ENCODE data around the gene MED28. TPM values are rescaled to one million over a fixed set of nuclear protein-coding genes. Genes with fewer than 3 reads are reported as not detected.
A peak's percentile ranks its signal among the peaks of the same experiment; 100 is the strongest.

MED28 gene
- total RNA-seq, 2 experiments from 2014 or later: 50.5 to 64.7 TPM

DNA sequence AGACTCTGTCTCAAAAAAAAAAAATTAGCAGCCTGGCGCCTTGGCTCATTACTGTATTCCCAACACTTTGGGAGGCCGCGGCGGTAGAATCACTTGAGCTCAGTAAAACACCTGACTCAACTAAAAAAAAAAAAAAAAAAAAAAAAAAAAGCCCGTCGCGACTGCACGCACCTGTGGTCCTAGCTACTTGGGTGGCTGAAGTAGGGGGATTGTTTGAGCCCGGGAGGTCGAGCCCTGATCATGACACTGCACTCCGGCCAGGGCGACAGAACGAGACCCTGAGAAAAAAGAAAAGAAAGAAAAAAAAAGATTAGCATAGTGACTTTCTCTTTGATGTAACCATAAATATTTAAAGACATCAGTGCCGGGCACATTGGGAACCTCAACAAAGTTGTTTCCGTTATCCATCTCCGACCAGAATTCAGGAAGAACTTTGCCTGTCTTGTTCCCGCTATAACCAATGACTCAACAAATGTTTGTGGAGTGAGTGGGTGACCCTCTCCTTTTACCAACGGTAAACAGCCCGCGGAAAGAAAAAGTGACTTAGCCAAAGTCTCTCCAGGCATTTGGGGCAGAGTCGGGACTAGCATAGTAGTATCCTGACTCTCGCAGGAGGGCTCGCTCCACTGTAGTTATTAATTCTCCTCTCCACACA is 553 bp upstream of the MED28 start:
- peak overlapping the region; percentile 94 for H3K4me3 ChIP-seq (ENCODE audit: low read length)
- H3K27me3 ChIP-seq (ENCODE audit: control insufficient read depth in 1 of 2, insufficient read depth in 2 of 2, low read length in 2 of 2): no peaks in the 10 kb centered on the region
- peak overlapping the region; percentile 68 to 92 for H3K27ac ChIP-seq (ENCODE audit: low read depth in 1 of 2, low read length in 2 of 2)
- Mint-ChIP-seq H3K27me3 (no peaks in the 10 kb centered on the region), H3K36me3 (ENCODE audit: low read depth) (peaks cover 39% of the 10 kb centered on the region), H3K4me3 (peak overlapping the region; percentile 93), H3K4me1 (ENCODE audit: low read depth) (peaks cover 42% of the 10 kb centered on the region), H3K9me3 (no peaks in the 10 kb centered on the region), H3K27ac (peak overlapping the region; percentile 94)
- TF ChIP-seq, protein P1, sequence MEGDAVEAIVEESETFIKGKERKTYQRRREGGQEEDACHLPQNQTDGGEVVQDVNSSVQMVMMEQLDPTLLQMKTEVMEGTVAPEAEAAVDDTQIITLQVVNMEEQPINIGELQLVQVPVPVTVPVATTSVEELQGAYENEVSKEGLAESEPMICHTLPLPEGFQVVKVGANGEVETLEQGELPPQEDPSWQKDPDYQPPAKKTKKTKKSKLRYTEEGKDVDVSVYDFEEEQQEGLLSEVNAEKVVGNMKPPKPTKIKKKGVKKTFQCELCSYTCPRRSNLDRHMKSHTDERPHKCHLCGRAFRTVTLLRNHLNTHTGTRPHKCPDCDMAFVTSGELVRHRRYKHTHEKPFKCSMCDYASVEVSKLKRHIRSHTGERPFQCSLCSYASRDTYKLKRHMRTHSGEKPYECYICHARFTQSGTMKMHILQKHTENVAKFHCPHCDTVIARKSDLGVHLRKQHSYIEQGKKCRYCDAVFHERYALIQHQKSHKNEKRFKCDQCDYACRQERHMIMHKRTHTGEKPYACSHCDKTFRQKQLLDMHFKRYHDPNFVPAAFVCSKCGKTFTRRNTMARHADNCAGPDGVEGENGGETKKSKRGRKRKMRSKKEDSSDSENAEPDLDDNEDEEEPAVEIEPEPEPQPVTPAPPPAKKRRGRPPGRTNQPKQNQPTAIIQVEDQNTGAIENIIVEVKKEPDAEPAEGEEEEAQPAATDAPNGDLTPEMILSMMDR (IDR thresholded peaks at IDR 0.05): no peak
- peak; percentile 60 for ATAC-seq (ENCODE audit: poor library complexity)
- intact Hi-C loops (cut with DNase I, micrococcal nuclease): loop anchor here (1.0 to 10.0 kb wide), 6 partner anchors 37 to 408 kb away; partner anchors contain the start of genes DCAF16 (in 2 of the 2), NCAPG (in 2 of the 2), LAP3 (in 1 of the 2) and QDPR (in 1 of the 2)
- CTCF ChIA-PET: interaction anchor here (0.6 to 2.7 kb wide), 3 partner anchors 22 to 289 kb away, joined by 4 to 12 read pairs (median 7); no protein-coding TSS in a partner anchor
- H3K36me3 ChIP-seq (ENCODE audit: insufficient read depth, low read length): peaks cover 20% of the 10 kb centered on the region
- POLR2A ChIA-PET: interaction anchor here (0.6 to 2.6 kb wide), 18 partner anchors 11 to 1390 kb away, joined by 3 to 45 read pairs (median 4); partner anchors contain the start of genes DCAF16, LAP3, NCAPG and QDPR
- H3K4me1 ChIP-seq (ENCODE audit: insufficient read depth, low read length): peaks cover 47% of the 10 kb centered on the region
- no peaks in the 10 kb centered on the region for H3K9me3 ChIP-seq (ENCODE audit: control insufficient read depth in 1 of 2, insufficient read depth in 1 of 2, low read length in 2 of 2)
- DNase-seq: peak in 7 of 14 experiments; percentile 6 to 68 (median 19)

DNA sequence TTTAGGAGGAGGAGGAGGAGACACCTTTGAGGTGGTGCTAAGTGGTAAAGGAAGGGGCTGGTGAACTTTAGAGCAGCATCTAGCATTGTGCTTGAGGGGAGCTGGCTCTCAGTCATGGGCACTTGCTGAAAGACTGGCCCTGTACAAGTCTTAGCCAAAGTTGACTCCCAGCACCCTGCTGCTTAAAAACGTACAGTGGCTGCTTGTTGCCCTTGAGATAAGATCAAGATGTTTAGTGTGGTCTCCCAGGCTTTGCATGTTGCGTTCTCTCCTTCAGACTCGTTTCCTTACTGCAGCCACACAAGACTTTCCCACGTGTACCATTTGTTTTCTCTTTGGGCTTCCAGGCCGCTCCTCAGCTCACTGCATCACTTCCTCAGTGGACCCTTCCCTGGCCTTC is 1.8 kb downstream of the MED28 start:
- peaks cover 56% of the 10 kb centered on the region for H3K4me1 ChIP-seq (ENCODE audit: insufficient read depth, low read length)
- intact Hi-C loops (cut with DNase I, micrococcal nuclease): loop anchor here in 1 of 2 experiments (10.0 kb wide), 1 partner anchor 199 kb away; the partner anchor contains the start of genes DCAF16 and NCAPG
- DNase-seq (peak in 2 of 14 experiments; percentile 15 to 29), ATAC-seq (ENCODE audit: poor library complexity) (no peak)
- peaks cover 42% of the 10 kb centered on the region for H3K36me3 ChIP-seq (ENCODE audit: insufficient read depth, low read length)
- Mint-ChIP-seq H3K27ac (peak overlapping the region; percentile 71), H3K4me1 (ENCODE audit: low read depth) (peaks cover 55% of the 10 kb centered on the region), H3K27me3 (no peaks in the 10 kb centered on the region), H3K36me3 (ENCODE audit: low read depth) (peaks cover 61% of the 10 kb centered on the region), H3K4me3 (peak overlapping the region; percentile 91), H3K9me3 (no peaks in the 10 kb centered on the region)
- ChIA-PET CTCF (no interaction called here), POLR2A (no interaction called here)
- peak overlapping the region; percentile 16 for H3K4me3 ChIP-seq (ENCODE audit: low read length)
- H3K27ac ChIP-seq (ENCODE audit: low read depth in 1 of 2, low read length in 2 of 2): no peak overlapping the region
- no peaks in the 10 kb centered on the region for H3K27me3 ChIP-seq (ENCODE audit: control insufficient read depth in 1 of 2, insufficient read depth in 2 of 2, low read length in 2 of 2)
- H3K9me3 ChIP-seq (ENCODE audit: control insufficient read depth in 1 of 2, insufficient read depth in 1 of 2, low read length in 2 of 2): no peaks in the 10 kb centered on the region
- TF ChIP-seq, protein P1 (IDR thresholded peaks at IDR 0.05): no peak

DNA sequence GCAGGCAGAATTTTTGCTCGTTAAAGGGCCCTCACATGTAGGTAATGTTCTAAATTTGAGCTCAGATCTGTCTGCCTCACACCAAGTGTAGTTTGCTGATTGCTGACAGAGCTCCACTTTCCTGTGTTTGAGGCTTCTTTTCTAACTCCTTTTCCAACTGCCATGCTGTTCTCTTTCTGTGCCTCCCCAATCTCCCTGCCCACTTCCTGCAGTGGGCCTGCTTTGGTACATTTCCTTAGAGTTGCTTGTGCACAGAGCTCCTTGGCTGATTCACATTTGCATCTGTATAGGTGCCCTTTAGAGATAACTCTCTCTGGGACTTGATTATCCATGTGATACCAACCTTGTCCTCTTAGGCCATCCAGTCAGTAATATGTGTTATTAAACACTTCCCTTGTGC is 4.5 kb downstream of the MED28 start:
- Mint-ChIP-seq H3K9me3 (no peaks in the 10 kb centered on the region), H3K27me3 (no peaks in the 10 kb centered on the region), H3K4me1 (ENCODE audit: low read depth) (peaks cover 67% of the 10 kb centered on the region), H3K27ac (no peak overlapping the region), H3K4me3 (peak overlapping the region; percentile 16), H3K36me3 (ENCODE audit: low read depth) (peaks cover 85% of the 10 kb centered on the region)
- Histone ChIP-seq H3K27ac (ENCODE audit: low read depth in 1 of 2, low read length in 2 of 2) (no peak overlapping the region), H3K27me3 (ENCODE audit: control insufficient read depth in 1 of 2, insufficient read depth in 2 of 2, low read length in 2 of 2) (no peaks in the 10 kb centered on the region), H3K4me3 (ENCODE audit: low read length) (no peak overlapping the region), H3K36me3 (ENCODE audit: insufficient read depth, low read length) (peaks cover 68% of the 10 kb centered on the region), H3K9me3 (ENCODE audit: control insufficient read depth in 1 of 2, insufficient read depth in 1 of 2, low read length in 2 of 2) (no peaks in the 10 kb centered on the region), H3K4me1 (ENCODE audit: insufficient read depth, low read length) (peaks cover 49% of the 10 kb centered on the region)
- intact Hi-C loops (cut with DNase I, micrococcal nuclease): loop anchor here in 1 of 2 experiments (10.0 kb wide), 1 partner anchor 196 kb away; the partner anchor contains the start of genes DCAF16 and NCAPG
- ChIA-PET CTCF (interaction anchor here (1.3 kb wide), 1 partner anchor 107 kb away, joined by 3 read pairs; the partner anchor contains the start of gene QDPR), POLR2A (interaction anchor here (0.6 kb wide), 1 partner anchor 42 kb away, joined by 3 read pairs; the partner anchor contains the start of gene LAP3)
- TF ChIP-seq, protein P1 (IDR thresholded peaks at IDR 0.05): no peak
- no peak for DNase-seq
- ATAC-seq (ENCODE audit: poor library complexity): no peak
